Tibial artery (tissue), 4 donors: Measurements from ENCODE around the gene TPSB2.
"Not testable (repeated sequence)": the region's sequence is repeated elsewhere in the genome, so short reads cannot be mapped to it uniquely, and the experiment has no call there.

Source experiments
- DNase-seq, 2 donors: peaks; one replicate each; pipeline ENCODE4 v3.0.0-alpha.2; 2019
- H3K27ac ChIP-seq, 2 donors: fragments of 200-600 bp; sonication (generic) in 1 of 2; 1 replicate in 1 of 2; 2 replicates in 1 of 2; pipeline ENCODE4 v1.5.1; 2018 to 2019; ENCODE audit warnings: mild to moderate bottlenecking in 1 of 2
- H3K27me3 ChIP-seq, 2 donors: fragments of 200-600 bp; sonication (generic) in 1 of 2; one replicate each; pipeline versions ENCODE4 v1.5.1 to v1.6.0; 2016 to 2019
- H3K36me3 ChIP-seq, 3 donors: fragments of 200-600 bp; sonication (generic) in 2 of 3; one replicate each; pipeline ENCODE4 v1.5.1; 2016 to 2019; ENCODE audit warnings: mild to moderate bottlenecking in 2 of 3
- H3K4me1 ChIP-seq, 4 donors: fragments of 200-600 bp; sonication (generic) in 2 of 4; 1 replicate in 3 of 4; 2 replicates in 1 of 4; pipeline ENCODE4 v1.5.1; 2016 to 2019
- H3K4me3 ChIP-seq, 2 donors: fragments of 200-600 bp; sonication (generic) in 1 of 2; 1 replicate in 1 of 2; 2 replicates in 1 of 2; pipeline ENCODE4 v1.5.1; 2018 to 2019; ENCODE audit warnings: mild to moderate bottlenecking in 2 of 2
- H3K9me3 ChIP-seq, 3 donors: fragments of 200-600 bp; sonication (generic) in 1 of 3; one replicate each; pipeline ENCODE4 v1.5.1; 2016 to 2019
- intact Hi-C: fragments of 100-400 bp; cut with DNase I; formaldehyde crosslinking; loops from one replicate; pipeline ENCODE4 v1.15.0; 2023; ENCODE audit warnings: low total_unique reads
- TF ChIP-seq, protein P1 (sequence below), 2 experiments: fragments of 200-600 bp in 1 of 2; fragments of 450-650 bp in 1 of 2; IDR thresholded peaks; one replicate each; pipeline ENCODE4 v1.5.1; 2017 to 2019; ENCODE audit warnings: antibody characterized with exemption in 2 of 2, mild to moderate bottlenecking in 1 of 2, moderate library complexity in 1 of 2

Gene TPSB2

DNA sequence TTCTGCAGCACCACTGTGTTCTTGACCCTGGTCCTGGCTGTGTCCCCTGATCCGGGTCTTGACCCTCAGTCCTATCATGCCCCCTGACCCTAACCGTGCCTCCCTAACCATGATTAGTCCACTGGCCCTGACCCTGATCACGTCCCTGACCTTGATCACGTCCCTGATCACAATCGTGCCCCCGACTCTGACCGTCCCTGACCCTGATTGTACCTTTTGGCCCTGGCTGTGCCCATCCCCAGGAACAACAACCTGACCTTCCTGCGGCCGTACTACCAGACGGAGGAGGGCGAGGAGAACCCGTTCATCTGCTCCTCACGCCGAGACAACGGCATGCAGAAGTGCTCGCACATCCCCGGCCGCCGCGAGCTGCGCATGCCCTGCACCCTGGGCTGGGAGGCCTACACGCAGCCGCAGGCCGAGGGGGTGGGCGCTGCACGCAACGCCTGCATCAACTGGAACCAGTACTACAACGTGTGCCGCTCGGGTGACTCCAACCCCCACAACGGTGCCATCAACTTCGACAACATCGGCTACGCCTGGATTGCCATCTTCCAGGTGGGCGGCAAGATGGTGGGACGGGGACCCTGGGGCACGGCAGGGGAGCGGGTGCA lies 29.9 kb downstream of the TPSB2 start:
- TF ChIP-seq, protein P1, sequence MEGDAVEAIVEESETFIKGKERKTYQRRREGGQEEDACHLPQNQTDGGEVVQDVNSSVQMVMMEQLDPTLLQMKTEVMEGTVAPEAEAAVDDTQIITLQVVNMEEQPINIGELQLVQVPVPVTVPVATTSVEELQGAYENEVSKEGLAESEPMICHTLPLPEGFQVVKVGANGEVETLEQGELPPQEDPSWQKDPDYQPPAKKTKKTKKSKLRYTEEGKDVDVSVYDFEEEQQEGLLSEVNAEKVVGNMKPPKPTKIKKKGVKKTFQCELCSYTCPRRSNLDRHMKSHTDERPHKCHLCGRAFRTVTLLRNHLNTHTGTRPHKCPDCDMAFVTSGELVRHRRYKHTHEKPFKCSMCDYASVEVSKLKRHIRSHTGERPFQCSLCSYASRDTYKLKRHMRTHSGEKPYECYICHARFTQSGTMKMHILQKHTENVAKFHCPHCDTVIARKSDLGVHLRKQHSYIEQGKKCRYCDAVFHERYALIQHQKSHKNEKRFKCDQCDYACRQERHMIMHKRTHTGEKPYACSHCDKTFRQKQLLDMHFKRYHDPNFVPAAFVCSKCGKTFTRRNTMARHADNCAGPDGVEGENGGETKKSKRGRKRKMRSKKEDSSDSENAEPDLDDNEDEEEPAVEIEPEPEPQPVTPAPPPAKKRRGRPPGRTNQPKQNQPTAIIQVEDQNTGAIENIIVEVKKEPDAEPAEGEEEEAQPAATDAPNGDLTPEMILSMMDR (IDR thresholded peaks at IDR 0.05) = no peak
- no peak overlapping the region for H3K4me3 ChIP-seq
- H3K27me3 ChIP-seq = no peaks in the 10 kb centered on the region
- peaks cover 0 to 2% (median 0%) of the 10 kb centered on the region in 4 donors for H3K4me1 ChIP-seq
- DNase-seq = no peak
- intact Hi-C loops = no loop called here
- no peaks in the 10 kb centered on the region for H3K9me3 ChIP-seq
- H3K27ac ChIP-seq = no peak overlapping the region
- H3K36me3 ChIP-seq = peaks cover 29 to 57% (median 51%) of the 10 kb centered on the region in 3 donors

DNA sequence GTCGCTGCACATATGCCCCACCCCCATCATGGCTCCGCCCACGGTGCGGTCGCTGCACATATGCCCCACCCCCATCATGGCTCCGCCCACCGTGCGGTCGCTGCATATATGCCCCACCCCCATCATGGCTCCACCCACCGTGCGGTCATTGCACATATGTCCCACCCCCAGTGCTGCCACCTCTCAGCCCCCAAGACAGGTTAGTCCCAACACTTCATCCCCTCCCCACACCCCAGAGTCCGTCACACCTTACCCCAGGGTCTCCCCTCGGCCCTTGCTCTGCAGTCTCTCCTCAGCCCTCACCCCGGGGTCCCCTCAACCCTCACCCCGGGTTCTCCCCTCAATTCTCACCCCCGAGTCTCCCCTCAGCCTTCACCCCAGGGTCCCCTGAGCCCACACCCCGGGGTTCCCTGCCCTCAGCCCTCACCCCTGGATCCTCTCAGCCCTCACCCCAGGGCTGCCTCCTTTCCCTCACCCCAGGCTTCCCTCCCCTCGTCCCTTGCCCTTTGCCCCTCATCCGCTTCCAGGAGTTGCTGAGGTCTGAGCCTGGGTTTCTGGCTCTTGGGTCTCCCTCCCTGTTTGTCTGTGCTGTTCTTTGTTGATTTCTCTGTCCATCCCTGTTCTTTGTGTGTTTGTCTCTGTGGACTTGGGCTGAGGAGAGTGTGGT lies 30.5 kb downstream of the TPSB2 start:
- Histone ChIP-seq H3K27ac (no peak overlapping the region), H3K4me3 (no peak overlapping the region), H3K36me3 (peaks cover 27 to 55% (median 48%) of the 10 kb centered on the region in 3 donors), H3K27me3 (no peaks in the 10 kb centered on the region), H3K4me1 (peaks cover 0 to 8% (median 2%) of the 10 kb centered on the region in 4 donors), H3K9me3 (no peaks in the 10 kb centered on the region)
- TF ChIP-seq, protein P1 (IDR thresholded peaks at IDR 0.05) = no peak
- intact Hi-C loops = loop anchor here (5.0 kb wide), 1 partner anchor 142 kb away; no protein-coding TSS in a partner anchor
- no peak for DNase-seq

DNA sequence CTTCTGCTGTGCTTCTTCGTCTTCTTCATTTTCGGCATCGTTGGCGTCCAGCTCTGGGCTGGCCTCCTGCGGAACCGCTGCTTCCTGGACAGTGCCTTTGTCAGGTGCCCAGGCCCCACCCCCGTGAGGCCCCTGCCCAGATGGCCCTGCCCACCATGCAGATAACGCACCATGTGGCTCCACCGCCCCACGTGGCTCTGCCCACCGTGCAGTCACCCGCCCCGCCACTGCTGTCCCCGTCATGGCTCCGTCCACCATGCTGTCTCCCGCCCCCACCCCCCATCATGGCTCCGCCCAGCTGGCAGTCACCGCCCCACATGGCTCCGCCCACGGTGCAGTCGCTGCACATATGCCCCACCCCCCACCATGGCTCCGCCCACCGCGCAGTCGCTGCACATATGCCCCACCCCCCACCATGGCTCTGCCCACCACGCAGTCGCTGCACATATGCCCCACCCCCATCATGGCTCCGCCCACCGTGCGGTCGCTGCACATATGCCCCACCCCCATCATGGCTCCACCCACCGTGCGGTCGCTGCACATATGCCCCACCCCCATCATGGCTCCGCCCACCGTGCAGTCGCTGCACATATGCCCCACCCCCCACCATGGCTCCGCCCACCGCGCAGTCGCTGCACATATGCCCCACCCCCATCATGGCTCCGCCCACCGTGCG lies 31.2 kb downstream of the TPSB2 start:
- H3K9me3 ChIP-seq, H3K27me3 ChIP-seq, H3K4me3 ChIP-seq, DNase-seq, H3K27ac ChIP-seq: not testable (repeated sequence)
- Histone ChIP-seq H3K36me3 (peaks cover 21 to 48% (median 42%) of the 10 kb centered on the region in 3 donors), H3K4me1 (peaks cover 0 to 15% (median 9%) of the 10 kb centered on the region in 4 donors)
- intact Hi-C loops = loop anchor here (5.0 kb wide), 1 partner anchor 142 kb away; no protein-coding TSS in a partner anchor

DNA sequence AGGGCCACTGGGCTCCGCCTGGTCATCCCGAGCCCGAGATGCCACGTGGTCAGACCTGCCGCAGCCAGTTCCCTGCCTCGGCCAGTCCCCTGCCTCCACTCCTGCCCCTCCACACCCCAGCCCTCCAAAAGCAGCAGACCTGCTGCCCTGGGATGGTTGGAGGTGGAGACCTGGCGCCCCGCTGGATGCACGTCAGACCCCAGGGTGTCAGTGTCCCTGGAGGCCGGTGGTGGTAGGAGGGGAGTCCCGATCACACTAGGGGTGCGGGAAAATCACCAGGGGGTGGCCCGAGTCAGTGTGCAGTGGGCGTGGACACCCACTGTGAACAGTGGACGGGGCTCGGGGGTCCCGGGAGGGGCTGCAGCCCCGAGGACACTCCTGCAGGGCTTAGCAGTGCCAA lies 31.8 kb downstream of the TPSB2 start:
- no peaks in the 10 kb centered on the region for H3K9me3 ChIP-seq
- no peak overlapping the region for H3K4me3 ChIP-seq
- H3K4me1 ChIP-seq = peaks cover 0 to 17% (median 14%) of the 10 kb centered on the region in 4 donors
- no peak for DNase-seq
- H3K36me3 ChIP-seq = peaks cover 20 to 43% (median 36%) of the 10 kb centered on the region in 3 donors
- intact Hi-C loops = loop anchor here (5.0 kb wide), 1 partner anchor 141 kb away; no protein-coding TSS in a partner anchor
- TF ChIP-seq, protein P1 (IDR thresholded peaks at IDR 0.05) = no peak
- H3K27me3 ChIP-seq = no peaks in the 10 kb centered on the region
- no peak overlapping the region for H3K27ac ChIP-seq

DNA sequence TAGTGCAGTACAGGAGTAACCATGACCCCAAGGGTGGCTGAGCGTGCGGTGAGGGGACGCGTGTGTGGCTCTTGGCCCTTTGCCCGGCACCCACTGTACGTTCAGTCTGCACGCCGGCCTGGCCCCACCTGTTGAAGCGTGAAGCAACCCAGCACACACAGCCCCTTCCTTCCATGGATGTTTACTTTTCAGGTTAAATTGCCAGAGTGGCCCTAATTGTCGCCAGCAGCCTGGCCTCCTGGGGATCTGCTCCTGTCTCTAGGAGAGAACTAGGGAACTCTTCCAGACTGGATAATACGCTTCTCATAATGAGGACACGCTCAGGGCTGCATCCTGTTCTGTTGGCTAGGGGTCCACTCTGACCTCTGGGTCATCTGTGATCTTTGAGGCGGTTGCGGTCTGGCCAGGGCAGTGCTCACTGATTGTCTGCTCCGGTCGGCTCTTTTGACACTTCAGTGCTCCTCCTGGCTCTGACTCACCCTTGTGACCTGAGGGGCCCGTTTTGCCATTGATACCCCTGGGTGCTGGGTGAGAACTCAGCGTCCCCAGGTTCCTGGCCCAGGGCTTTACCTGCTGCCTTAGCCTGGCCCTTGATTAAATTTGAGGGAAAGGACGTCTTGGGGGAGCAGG lies 32.6 kb downstream of the TPSB2 start:
- no peak for DNase-seq
- Histone ChIP-seq H3K4me3 (no peak overlapping the region), H3K36me3 (peaks cover 17 to 36% (median 28%) of the 10 kb centered on the region in 3 donors), H3K4me1 (peaks cover 0 to 26% (median 22%) of the 10 kb centered on the region in 4 donors), H3K27ac (no peak overlapping the region), H3K27me3 (no peaks in the 10 kb centered on the region), H3K9me3 (no peaks in the 10 kb centered on the region)
- TF ChIP-seq, protein P1 (IDR thresholded peaks at IDR 0.05) = no peak
- intact Hi-C loops = loop anchor here (5.0 kb wide), 1 partner anchor 140 kb away; no protein-coding TSS in a partner anchor
